T-helper 1 cell treated with Interleukin-12 subunit alpha and Interleukin-12 subunit beta and Interleukin-4 antibody, amounts not matched to agents 30 ng/mL and 1 ng/mL, for 36 hours (primary cell): ENCODE measurements around the gene ATMIN. TPM values are rescaled to one million over a fixed set of nuclear protein-coding genes. Genes with fewer than 3 reads are reported as not detected.

ENCODE experiments used
- intact Hi-C: fragments of 100-400 bp; cut with micrococcal nuclease; formaldehyde crosslinking; loops from one replicate; pipeline ENCODE4 v1.15.1; 2024
- total RNA-seq: library from RNA; stranded (reverse); gene quantifications from 2 replicates; pipeline ENCODE4 v1.2.3, GENCODE V29; 2022

ATMIN gene
- total RNA-seq, 1 donor from 2014 or later = 32.5 TPM

- intact Hi-C loops = no loop called here
Measured at GRCh38 chr16:81061871-81062608, 26.4 kb downstream of the ATMIN start.

- intact Hi-C loops = no loop called here
Measured at GRCh38 chr16:81066681-81067080, 31.0 kb downstream of the ATMIN start.

GRCh38 chr16:81067166-81067565 lies 31.5 kb downstream of the ATMIN start:
- intact Hi-C loops = no loop called here

GRCh38 chr16:81069063-81069462 lies 33.4 kb downstream of the ATMIN start:
- intact Hi-C loops = no loop called here

GRCh38 chr16:81070979-81071378 lies 35.3 kb downstream of the ATMIN start:
- intact Hi-C loops = no loop called here

- intact Hi-C loops = no loop called here
Measured at GRCh38 chr16:81071805-81072204, 36.2 kb downstream of the ATMIN start.

GRCh38 chr16:81073560-81074330 lies 38.1 kb downstream of the ATMIN start:
- intact Hi-C loops = no loop called here

GRCh38 chr16:81076566-81077075 lies 41.0 kb downstream of the ATMIN start:
- intact Hi-C loops = loop anchor here (1.0 to 5.0 kb wide), 15 partner anchors 20 to 1476 kb away; partner anchors contain the start of genes ATMIN, CENPN, CMIP and DYNLRB2

GRCh38 chr16:81077076-81077940 lies 41.7 kb downstream of the ATMIN start, which contains the start of gene C16orf46:
Gene C16orf46, minus strand, starts transcription at chr16:81077238. Its CDS starts 13,283 bp downstream, at chr16:81063955.
- intact Hi-C loops = loop anchor here (1.0 to 5.0 kb wide), 10 partner anchors 81 to 1477 kb away; partner anchors contain the start of genes CMIP, DYNLRB2, GAN and MAF

GRCh38 chr16:81080233-81080632 lies 44.6 kb downstream of the ATMIN start:
- intact Hi-C loops = no loop called here

GRCh38 chr16:81081014-81081413 lies 45.4 kb downstream of the ATMIN start:
- intact Hi-C loops = no loop called here

- intact Hi-C loops = no loop called here
Measured at GRCh38 chr16:81088836-81089235, 53.2 kb downstream of the ATMIN start.

- intact Hi-C loops = loop anchor here (5.0 kb wide), 1 partner anchor 1077 kb away; the partner anchor contains the start of gene MPHOSPH6
Measured at GRCh38 chr16:81094771-81095251, 59.2 kb downstream of the ATMIN start.

- intact Hi-C loops = loop anchor here (5.0 kb wide), 1 partner anchor 1077 kb away; the partner anchor contains the start of gene MPHOSPH6
Measured at GRCh38 chr16:81095653-81095952, 60.0 kb downstream of the ATMIN start.

GRCh38 chr16:81095953-81096714 lies 60.5 kb downstream of the ATMIN start, which contains the start of gene GCSH:
Gene GCSH, minus strand, starts transcription at chr16:81096395. Its CDS starts 117 bp downstream, at chr16:81096278.
- intact Hi-C loops = loop anchor here (1.0 to 5.0 kb wide), 6 partner anchors 20 to 1076 kb away; partner anchors contain the start of genes ATMIN, GAN and MPHOSPH6

GRCh38 chr16:81096715-81097208 lies 61.1 kb downstream of the ATMIN start:
- intact Hi-C loops = loop anchor here (1.0 to 5.0 kb wide), 6 partner anchors 20 to 1076 kb away; partner anchors contain the start of genes ATMIN, GAN and MPHOSPH6
